Parathyroid adenoma (tissue), 2 donors: ENCODE measurements around the gene C19orf44.

Experiments used
- H2AFZ ChIP-seq: fragments of 300-600 bp; sonication (generic); one replicate; pipeline ENCODE4 v1.7.0; 2017; ENCODE audit warnings: antibody characterized with exemption, mild to moderate bottlenecking
- H3K27ac ChIP-seq: fragments of 300-600 bp; sonication (generic); one replicate; pipeline ENCODE4 v1.7.0; 2017
- H3K27me3 ChIP-seq: fragments of 300-600 bp; sonication (generic); one replicate; pipeline ENCODE4 v1.7.0; 2017; ENCODE audit warnings: low read length; ENCODE audit not compliant: control insufficient read depth, insufficient read depth
- H3K36me3 ChIP-seq: fragments of 300-600 bp; sonication (generic); one replicate; pipeline ENCODE4 v1.7.0; 2017; ENCODE audit warnings: low read length; ENCODE audit not compliant: control insufficient read depth, insufficient read depth
- H3K4me1 ChIP-seq: fragments of 300-600 bp; sonication (generic); one replicate; pipeline ENCODE4 v1.7.0; 2017; ENCODE audit warnings: control low read depth
- H3K4me2 ChIP-seq: fragments of 300-600 bp; sonication (generic); one replicate; pipeline ENCODE4 v1.7.0; 2017; ENCODE audit warnings: low read length
- H3K4me3 ChIP-seq: fragments of 300-600 bp; sonication (generic); one replicate; pipeline ENCODE4 v1.7.0; 2017; ENCODE audit warnings: low read depth, low read length
- H3K79me2 ChIP-seq: fragments of 300-600 bp; sonication (generic); one replicate; pipeline ENCODE4 v1.7.0; 2017; ENCODE audit warnings: control low read depth
- H3K9ac ChIP-seq: fragments of 300-600 bp; sonication (generic); one replicate; pipeline ENCODE4 v1.7.0; 2017; ENCODE audit warnings: mild to moderate bottlenecking
- H3K9me3 ChIP-seq: fragments of 300-600 bp; sonication (generic); one replicate; pipeline ENCODE4 v1.7.0; 2017; ENCODE audit warnings: low read length; ENCODE audit not compliant: control insufficient read depth
- CTCF ChIP-seq: fragments of 300-600 bp; sonication (generic); IDR thresholded peaks from one replicate; pipeline ENCODE4 v1.7.0; 2017; ENCODE audit warnings: antibody characterized with exemption, mild to moderate bottlenecking
- donor health status: primary hyperparathyroidism.

C19orf44 gene

GRCh38 chr19:16457954-16458331, 38.3 kb upstream of the C19orf44 start:
- no peak for TF ChIP-seq CTCF
- Histone ChIP-seq H3K9ac (no peak overlapping the region), H3K27me3 (no peaks in the 10 kb centered on the region), H3K79me2 (peaks cover 53% of the 10 kb centered on the region), H3K4me1 (peaks cover 40% of the 10 kb centered on the region), H2AFZ (peak overlapping the region; percentile 62), H3K36me3 (no peaks in the 10 kb centered on the region), H3K4me3 (no peak overlapping the region), H3K27ac (peak overlapping the region; percentile 80), H3K9me3 (no peaks in the 10 kb centered on the region), H3K4me2 (peak overlapping the region; percentile 51)

- Histone ChIP-seq H3K4me3 (peak overlapping the region; percentile 17), H3K4me1 (peaks cover 45% of the 10 kb centered on the region), H3K27me3 (no peaks in the 10 kb centered on the region), H3K36me3 (no peaks in the 10 kb centered on the region), H3K4me2 (peak overlapping the region; percentile 51), H3K79me2 (peaks cover 55% of the 10 kb centered on the region), H3K9me3 (no peaks in the 10 kb centered on the region), H3K27ac (peak overlapping the region; percentile 80), H2AFZ (no peak overlapping the region), H3K9ac (no peak overlapping the region)
- no peak for TF ChIP-seq CTCF
Measured at GRCh38 chr19:16458391-16459341, 37.5 kb upstream of the C19orf44 start.

GRCh38 chr19:16459680-16460079, 36.5 kb upstream of the C19orf44 start:
- no peak overlapping the region for H3K4me2 ChIP-seq
- no peak overlapping the region for H3K9ac ChIP-seq
- no peak overlapping the region for H3K27ac ChIP-seq

DNA sequence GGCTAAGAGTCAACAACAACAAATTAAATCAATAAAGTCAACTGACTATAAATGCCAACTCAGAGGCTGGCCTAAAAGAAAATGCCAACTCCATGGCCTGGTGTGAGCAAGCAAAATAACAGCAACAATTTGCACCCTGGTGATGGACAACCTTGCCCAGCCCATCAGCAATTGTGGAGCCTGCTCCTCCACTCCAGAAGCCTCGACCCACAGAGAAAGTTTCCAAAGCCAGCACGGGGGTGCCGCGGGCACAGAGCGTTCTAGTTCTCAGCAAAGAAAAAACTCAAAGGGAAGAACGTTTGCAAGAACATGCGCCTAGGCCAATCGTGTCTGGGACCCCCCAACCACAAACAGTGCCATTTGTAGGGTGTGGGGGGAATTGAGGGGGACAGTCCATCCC, 35.7 kb upstream of the C19orf44 start:
- Histone ChIP-seq H3K4me1 (peaks cover 50% of the 10 kb centered on the region), H2AFZ (no peak overlapping the region), H3K36me3 (no peaks in the 10 kb centered on the region), H3K4me3 (no peak overlapping the region), H3K9ac (no peak overlapping the region), H3K27ac (no peak overlapping the region), H3K79me2 (peaks cover 71% of the 10 kb centered on the region), H3K4me2 (no peak overlapping the region), H3K27me3 (no peaks in the 10 kb centered on the region), H3K9me3 (no peaks in the 10 kb centered on the region)
- no peak for TF ChIP-seq CTCF

More at GRCh38 chr19:16459680-16460079, 36.5 kb upstream of the C19orf44 start:
- no peak for TF ChIP-seq CTCF
- Histone ChIP-seq H3K9me3 (no peaks in the 10 kb centered on the region), H3K4me3 (no peak overlapping the region), H3K27me3 (no peaks in the 10 kb centered on the region), H3K36me3 (no peaks in the 10 kb centered on the region), H3K4me1 (peaks cover 49% of the 10 kb centered on the region), H2AFZ (no peak overlapping the region), H3K79me2 (peaks cover 66% of the 10 kb centered on the region)

DNA sequence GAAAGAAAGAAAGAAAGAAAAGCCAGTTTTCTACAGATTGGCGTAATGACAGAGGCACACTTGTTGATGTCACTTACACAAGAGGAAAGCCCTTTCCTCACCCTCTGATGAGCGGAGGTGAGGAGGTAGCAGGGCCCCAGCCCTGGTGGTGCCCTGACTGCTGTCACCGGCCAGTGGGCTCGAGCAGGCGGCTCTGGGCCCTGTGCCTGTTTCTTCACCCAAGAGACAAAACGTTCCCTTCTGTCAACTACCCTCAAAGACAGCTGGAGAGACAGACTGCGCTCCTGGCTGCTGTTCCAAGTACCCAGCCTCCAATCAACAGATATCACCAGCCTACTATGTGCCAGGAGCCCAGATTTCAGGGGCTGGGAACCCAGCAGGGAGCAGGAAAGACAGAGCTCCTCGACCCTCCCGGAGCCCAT, 34.6 kb upstream of the C19orf44 start:
- peaks cover 43% of the 10 kb centered on the region for H3K4me1 ChIP-seq
- H3K9ac ChIP-seq = no peak overlapping the region
- H3K27ac ChIP-seq = no peak overlapping the region

More for the DNA sequence above, 34.6 kb upstream of the C19orf44 start:
- Histone ChIP-seq H3K9me3 (no peaks in the 10 kb centered on the region), H3K4me2 (no peak overlapping the region), H3K4me3 (no peak overlapping the region), H2AFZ (no peak overlapping the region), H3K79me2 (peaks cover 76% of the 10 kb centered on the region), H3K36me3 (no peaks in the 10 kb centered on the region), H3K27me3 (no peaks in the 10 kb centered on the region)
- no peak for TF ChIP-seq CTCF
